Muscle layer of colon (tissue), 2 donors: ENCODE measurements around the gene APBB1IP.
"Not testable (repeated sequence)": the region's sequence is repeated elsewhere in the genome, so short reads cannot be mapped to it uniquely, and the experiment has no call there.

ENCODE experiments used
- H3K27ac ChIP-seq: one replicate; pipeline ENCODE4 v1.7.0; 2013; ENCODE audit warnings: low read depth, mild to moderate bottlenecking, low read length, moderate library complexity
- H3K27me3 ChIP-seq, 2 donors: one replicate each; pipeline ENCODE4 v1.7.0; 2013; ENCODE audit warnings: low read length in 2 of 2, mild to moderate bottlenecking in 2 of 2; ENCODE audit not compliant: insufficient read depth in 2 of 2, control insufficient read depth in 1 of 2
- H3K36me3 ChIP-seq: one replicate; pipeline ENCODE4 v1.7.0; 2013; ENCODE audit warnings: mild to moderate bottlenecking, low read length; ENCODE audit not compliant: insufficient read depth
- H3K4me1 ChIP-seq: one replicate; pipeline ENCODE4 v1.7.0; 2013; ENCODE audit warnings: mild to moderate bottlenecking, low read length; ENCODE audit not compliant: insufficient read depth
- H3K4me3 ChIP-seq, 2 donors: one replicate each; pipeline ENCODE4 v1.7.0; 2013; ENCODE audit warnings: low read length in 2 of 2, low read depth in 1 of 2, mild to moderate bottlenecking in 1 of 2, moderate library complexity in 1 of 2
- H3K9ac ChIP-seq: one replicate; pipeline ENCODE4 v1.7.0; 2013; ENCODE audit warnings: low read length
- H3K9me3 ChIP-seq: one replicate; pipeline ENCODE4 v1.7.0; 2013; ENCODE audit warnings: mild to moderate bottlenecking, low read length
- donor health status: abdominal sarcoma.
- donor health status: Adenocarcinoma of cecum.

APBB1IP gene

GRCh38 chr10:26494018-26494417 is 55.9 kb downstream of the APBB1IP start:
- no peak overlapping the region for H3K4me3 ChIP-seq
- H3K4me1 ChIP-seq = no peaks in the 10 kb centered on the region
- H3K27ac ChIP-seq = no peak overlapping the region
- H3K27me3 ChIP-seq = no peaks in the 10 kb centered on the region
- H3K9me3 ChIP-seq = no peaks in the 10 kb centered on the region
- no peaks in the 10 kb centered on the region for H3K36me3 ChIP-seq
- H3K9ac ChIP-seq = no peak overlapping the region

- no peaks in the 10 kb centered on the region for H3K9me3 ChIP-seq
- no peaks in the 10 kb centered on the region for H3K4me1 ChIP-seq
- no peak overlapping the region for H3K4me3 ChIP-seq
- H3K9ac ChIP-seq = no peak overlapping the region
- H3K27me3 ChIP-seq = no peaks in the 10 kb centered on the region
- H3K27ac ChIP-seq = no peak overlapping the region
- H3K36me3 ChIP-seq = no peaks in the 10 kb centered on the region
Observed at GRCh38 chr10:26499426-26499825, 61.3 kb downstream of the APBB1IP start.

GRCh38 chr10:26502986-26503385 is 64.8 kb downstream of the APBB1IP start:
- H3K4me3 ChIP-seq = no peak overlapping the region
- no peaks in the 10 kb centered on the region for H3K27me3 ChIP-seq
- no peaks in the 10 kb centered on the region for H3K36me3 ChIP-seq

GRCh38 chr10:26503911-26504310 is 65.8 kb downstream of the APBB1IP start:
- no peaks in the 10 kb centered on the region for H3K9me3 ChIP-seq
- H3K4me3 ChIP-seq = no peak overlapping the region
- no peaks in the 10 kb centered on the region for H3K27me3 ChIP-seq
- H3K9ac ChIP-seq = no peak overlapping the region
- H3K36me3 ChIP-seq = no peaks in the 10 kb centered on the region
- H3K27ac ChIP-seq = no peak overlapping the region
- no peaks in the 10 kb centered on the region for H3K4me1 ChIP-seq

More at GRCh38 chr10:26502986-26503385, 64.8 kb downstream of the APBB1IP start:
- no peaks in the 10 kb centered on the region for H3K9me3 ChIP-seq
- H3K9ac ChIP-seq = no peak overlapping the region
- no peaks in the 10 kb centered on the region for H3K4me1 ChIP-seq
- H3K27ac ChIP-seq = no peak overlapping the region

GRCh38 chr10:26504429-26504828 is 66.3 kb downstream of the APBB1IP start:
- not testable (repeated sequence) for H3K27ac ChIP-seq, H3K9ac ChIP-seq, H3K9me3 ChIP-seq, H3K27me3 ChIP-seq, H3K36me3 ChIP-seq, H3K4me1 ChIP-seq, H3K4me3 ChIP-seq

- H3K4me3 ChIP-seq = no peak overlapping the region
- H3K4me1 ChIP-seq = no peaks in the 10 kb centered on the region
- no peaks in the 10 kb centered on the region for H3K36me3 ChIP-seq
- H3K9me3 ChIP-seq = no peaks in the 10 kb centered on the region
- H3K9ac ChIP-seq = no peak overlapping the region
- H3K27me3 ChIP-seq = no peaks in the 10 kb centered on the region
- H3K27ac ChIP-seq = no peak overlapping the region
Observed at GRCh38 chr10:26505491-26505890, 67.3 kb downstream of the APBB1IP start.

GRCh38 chr10:26506736-26507135 is 68.6 kb downstream of the APBB1IP start:
- Histone ChIP-seq H3K27me3 (no peaks in the 10 kb centered on the region), H3K9me3 (no peaks in the 10 kb centered on the region), H3K4me3 (no peak overlapping the region), H3K36me3 (no peaks in the 10 kb centered on the region), H3K27ac (no peak overlapping the region), H3K4me1 (no peaks in the 10 kb centered on the region), H3K9ac (no peak overlapping the region)

- Histone ChIP-seq H3K9me3 (peaks cover 1% of the 10 kb centered on the region), H3K36me3 (no peaks in the 10 kb centered on the region), H3K4me1 (no peaks in the 10 kb centered on the region), H3K27ac (no peak overlapping the region), H3K9ac (no peak overlapping the region), H3K4me3 (no peak overlapping the region), H3K27me3 (no peaks in the 10 kb centered on the region)
Observed at GRCh38 chr10:26507441-26507840, 69.3 kb downstream of the APBB1IP start.

- no peak overlapping the region for H3K27ac ChIP-seq
- H3K4me3 ChIP-seq = no peak overlapping the region
- no peaks in the 10 kb centered on the region for H3K4me1 ChIP-seq
- H3K27me3 ChIP-seq = no peaks in the 10 kb centered on the region
- peaks cover 4% of the 10 kb centered on the region for H3K9me3 ChIP-seq
- H3K9ac ChIP-seq = no peak overlapping the region
- H3K36me3 ChIP-seq = no peaks in the 10 kb centered on the region
Observed at GRCh38 chr10:26508016-26508415, 69.9 kb downstream of the APBB1IP start.

- no peaks in the 10 kb centered on the region for H3K27me3 ChIP-seq
- no peak overlapping the region for H3K4me3 ChIP-seq
- H3K27ac ChIP-seq = no peak overlapping the region
- H3K9me3 ChIP-seq = peaks cover 4% of the 10 kb centered on the region
- no peaks in the 10 kb centered on the region for H3K36me3 ChIP-seq
- H3K9ac ChIP-seq = no peak overlapping the region
- no peaks in the 10 kb centered on the region for H3K4me1 ChIP-seq
Observed at GRCh38 chr10:26509307-26509706, 71.2 kb downstream of the APBB1IP start.

- no peaks in the 10 kb centered on the region for H3K27me3 ChIP-seq
- no peaks in the 10 kb centered on the region for H3K36me3 ChIP-seq
- no peak overlapping the region for H3K27ac ChIP-seq
Observed at GRCh38 chr10:26513101-26513500, 75.0 kb downstream of the APBB1IP start.

GRCh38 chr10:26516540-26517101 is 78.5 kb downstream of the APBB1IP start:
- Histone ChIP-seq H3K27ac (no peak overlapping the region), H3K9me3 (peaks cover 4% of the 10 kb centered on the region), H3K4me1 (no peaks in the 10 kb centered on the region), H3K4me3 (no peak overlapping the region), H3K27me3 (no peaks in the 10 kb centered on the region), H3K36me3 (no peaks in the 10 kb centered on the region), H3K9ac (no peak overlapping the region)

More at GRCh38 chr10:26513101-26513500, 75.0 kb downstream of the APBB1IP start:
- H3K9ac ChIP-seq = no peak overlapping the region
- no peaks in the 10 kb centered on the region for H3K4me1 ChIP-seq
- H3K9me3 ChIP-seq = peaks cover 4% of the 10 kb centered on the region
- H3K4me3 ChIP-seq = no peak overlapping the region
